HepG2 (cell line): ENCODE data around the gene NTN4.

ENCODE experiments used
- FOXM1 ChIP-seq: sonication (generic); formaldehyde crosslinking; IDR thresholded peaks from 2 replicates; pipeline ENCODE4 v1.5.0; 2020; ENCODE audit warnings: missing genetic modification reagents
- SP4 ChIP-seq: sonication (generic); formaldehyde crosslinking; IDR thresholded peaks from 2 replicates; pipeline ENCODE4 v1.8.1; 2023; ENCODE audit warnings: mild to moderate bottlenecking, missing genetic modification reagents
- TF ChIP-seq, protein P1 (sequence below): IDR thresholded peaks from 2 replicates; pipeline ENCODE4 v1.6.1; 2012; ENCODE audit warnings: inconsistent platforms
- TF ChIP-seq, protein P2 (sequence below): sonication (generic); formaldehyde crosslinking; IDR thresholded peaks from 2 replicates; pipeline ENCODE4 v1.4.0; 2020; ENCODE audit warnings: low read depth, mild to moderate bottlenecking, missing genetic modification reagents

DNA sequence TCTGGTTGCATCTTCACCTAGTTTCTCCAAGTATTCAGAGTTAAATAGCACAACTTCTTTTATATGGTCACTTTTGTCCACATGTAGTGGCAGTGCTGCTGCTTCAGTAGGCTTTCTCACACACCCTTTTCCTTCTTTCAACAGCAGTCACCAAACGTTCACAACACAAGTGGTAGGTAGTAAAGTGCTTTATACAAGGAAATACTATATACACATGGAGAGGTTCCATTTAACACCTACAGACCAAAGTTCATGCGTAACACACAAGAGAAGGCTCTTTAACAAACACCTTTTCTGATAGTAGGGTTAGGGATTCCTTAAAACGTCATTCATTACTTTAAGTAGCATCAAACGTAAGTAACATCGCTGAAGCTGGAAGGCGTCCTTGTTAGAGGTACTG is 132.2 kb downstream of the NTN4 start:
- TF ChIP-seq SP4 (CRISPR knock-in tag) (no peak), FOXM1 (no peak)
- TF ChIP-seq, protein P1, sequence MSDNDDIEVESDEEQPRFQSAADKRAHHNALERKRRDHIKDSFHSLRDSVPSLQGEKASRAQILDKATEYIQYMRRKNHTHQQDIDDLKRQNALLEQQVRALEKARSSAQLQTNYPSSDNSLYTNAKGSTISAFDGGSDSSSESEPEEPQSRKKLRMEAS: no peak
- TF ChIP-seq, protein P2, sequence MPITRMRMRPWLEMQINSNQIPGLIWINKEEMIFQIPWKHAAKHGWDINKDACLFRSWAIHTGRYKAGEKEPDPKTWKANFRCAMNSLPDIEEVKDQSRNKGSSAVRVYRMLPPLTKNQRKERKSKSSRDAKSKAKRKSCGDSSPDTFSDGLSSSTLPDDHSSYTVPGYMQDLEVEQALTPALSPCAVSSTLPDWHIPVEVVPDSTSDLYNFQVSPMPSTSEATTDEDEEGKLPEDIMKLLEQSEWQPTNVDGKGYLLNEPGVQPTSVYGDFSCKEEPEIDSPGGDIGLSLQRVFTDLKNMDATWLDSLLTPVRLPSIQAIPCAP (CRISPR knock-in tag): no peak
